Measurements from ENCODE around the gene ZNF648.
"Not testable (repeated sequence)": the region's sequence is repeated elsewhere in the genome, so short reads cannot be mapped to it uniquely, and the experiment has no call there.

ZNF648 gene

DNA sequence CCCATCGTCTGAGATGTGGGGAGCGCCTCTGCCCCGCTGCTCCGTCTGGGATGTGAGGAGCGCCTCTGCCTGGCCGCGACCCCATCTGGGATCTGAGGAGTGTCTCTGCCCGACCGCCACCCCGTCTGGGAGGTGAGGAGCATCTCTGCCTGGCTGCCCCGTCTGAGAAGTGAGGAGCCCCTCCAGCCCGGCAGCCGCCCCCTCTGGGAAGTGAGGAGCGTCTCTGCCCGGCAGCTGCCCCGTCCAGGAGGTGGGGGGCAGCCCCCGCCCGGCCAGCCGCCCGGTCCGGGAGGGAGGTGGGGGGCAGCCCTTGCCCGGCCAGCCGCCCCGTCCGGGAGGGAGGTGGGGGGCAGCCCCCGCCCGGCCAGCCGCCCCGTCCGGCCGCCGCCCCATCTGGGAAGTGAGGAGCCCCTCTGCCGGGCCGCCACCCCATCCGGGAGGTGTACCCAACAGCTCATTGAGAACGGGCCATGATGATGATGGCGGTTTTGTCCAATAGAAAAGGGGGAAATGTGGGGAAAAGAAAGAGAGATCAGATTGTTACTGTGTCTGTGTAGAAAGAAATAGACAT, 50.6 kb downstream of the ZNF648 start:
- not testable (repeated sequence) for DNase-seq

DNA sequence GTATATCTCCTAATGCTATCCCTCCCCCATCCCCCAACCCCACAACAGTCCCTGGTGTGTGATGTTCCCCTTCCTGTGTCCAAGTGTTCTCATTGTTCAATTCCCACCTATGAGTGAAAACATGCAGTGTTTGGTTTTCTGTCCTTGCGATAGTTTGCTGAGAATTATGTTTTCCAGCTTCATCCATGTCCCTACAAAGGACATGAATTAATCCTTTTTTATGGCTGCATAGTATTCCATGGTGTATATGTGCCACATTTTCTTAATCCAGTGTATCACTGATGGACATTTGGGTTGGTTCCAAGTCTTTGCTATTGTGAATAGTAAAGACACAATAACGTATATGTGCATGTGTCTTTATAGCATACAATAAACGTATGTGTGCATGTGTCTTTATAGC, 56.1 kb downstream of the ZNF648 start:
- not testable (repeated sequence) for DNase-seq

DNA sequence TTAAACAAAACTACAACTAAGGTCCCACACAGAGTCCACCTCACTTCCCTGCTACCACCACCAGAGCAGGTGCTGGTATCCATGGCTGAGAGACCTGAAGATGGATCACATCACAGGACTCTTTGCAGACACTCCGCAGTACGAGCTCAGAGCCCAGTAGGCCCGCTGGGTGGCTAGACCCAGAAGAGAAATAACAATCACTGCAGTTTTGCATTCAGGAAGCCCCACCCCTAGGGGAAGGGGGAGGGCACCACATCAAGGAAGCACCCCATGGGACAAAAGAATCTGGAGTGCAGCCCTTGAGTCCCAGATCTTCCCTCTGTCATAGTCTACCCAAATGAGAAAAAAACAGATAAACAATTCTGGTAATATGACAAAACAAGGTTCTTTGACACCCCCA, 56.9 kb downstream of the ZNF648 start:
- DNase-seq = no peak
